Bronchial epithelial cell (primary cell): ENCODE data around the gene ECE1. TPM values are rescaled to one million over a fixed set of nuclear protein-coding genes. Genes with fewer than 3 reads are reported as not detected.

ENCODE experiments used
- DNase-seq: peaks from one replicate; pipeline ENCODE4 v3.0.0-alpha.2; 2010; ENCODE audit warnings: low read depth
- FAIRE-seq: peaks from 2 replicates; lab custom pipeline; 2011; peaks lifted over from hg19 to GRCh38; lab: Jason Lieb, UNC
- H3K27me3 ChIP-seq: 2 replicates; pipeline ENCODE4 v1.5.1; 2011; ENCODE audit warnings: low read length; ENCODE audit not compliant: control insufficient read depth, insufficient read depth
- H3K36me3 ChIP-seq: 2 replicates; pipeline ENCODE4 v1.5.1; 2011; ENCODE audit warnings: low read length; ENCODE audit not compliant: control insufficient read depth, insufficient read depth
- H3K4me3 ChIP-seq: 2 replicates; pipeline ENCODE4 v1.5.1; 2011; ENCODE audit warnings: mild to moderate bottlenecking, low read depth, low read length, control low read depth
- total RNA-seq: library from RNA; depleted of rRNA; stranded (reverse); fragments of >200 nt; gene quantifications from 2 replicates; pipeline ENCODE4 v1.2.1, GENCODE V29; 2014
- TF ChIP-seq, protein P1 (sequence below): IDR thresholded peaks from 2 replicates; pipeline ENCODE4 v1.5.1; 2011; ENCODE audit warnings: mild to moderate bottlenecking, moderate library complexity, low read length, control low read depth, inconsistent platforms; ENCODE audit not compliant: insufficient read depth, severe bottlenecking

ECE1 gene
- 44.2 and 61.8 TPM in 2 replicates for total RNA-seq

- peaks cover 2% of the 10 kb centered on the region for H3K36me3 ChIP-seq
- DNase-seq (no peak), FAIRE-seq (no peak)
- peak within 1 kb of the TSS; percentile 81 for H3K4me3 ChIP-seq
- TF ChIP-seq, protein P1, sequence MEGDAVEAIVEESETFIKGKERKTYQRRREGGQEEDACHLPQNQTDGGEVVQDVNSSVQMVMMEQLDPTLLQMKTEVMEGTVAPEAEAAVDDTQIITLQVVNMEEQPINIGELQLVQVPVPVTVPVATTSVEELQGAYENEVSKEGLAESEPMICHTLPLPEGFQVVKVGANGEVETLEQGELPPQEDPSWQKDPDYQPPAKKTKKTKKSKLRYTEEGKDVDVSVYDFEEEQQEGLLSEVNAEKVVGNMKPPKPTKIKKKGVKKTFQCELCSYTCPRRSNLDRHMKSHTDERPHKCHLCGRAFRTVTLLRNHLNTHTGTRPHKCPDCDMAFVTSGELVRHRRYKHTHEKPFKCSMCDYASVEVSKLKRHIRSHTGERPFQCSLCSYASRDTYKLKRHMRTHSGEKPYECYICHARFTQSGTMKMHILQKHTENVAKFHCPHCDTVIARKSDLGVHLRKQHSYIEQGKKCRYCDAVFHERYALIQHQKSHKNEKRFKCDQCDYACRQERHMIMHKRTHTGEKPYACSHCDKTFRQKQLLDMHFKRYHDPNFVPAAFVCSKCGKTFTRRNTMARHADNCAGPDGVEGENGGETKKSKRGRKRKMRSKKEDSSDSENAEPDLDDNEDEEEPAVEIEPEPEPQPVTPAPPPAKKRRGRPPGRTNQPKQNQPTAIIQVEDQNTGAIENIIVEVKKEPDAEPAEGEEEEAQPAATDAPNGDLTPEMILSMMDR, result no peak
- no peaks in the 10 kb centered on the region for H3K27me3 ChIP-seq
Measured at GRCh38 chr1:21289700-21290545, at the start of gene ECE1. ECE1 (minus strand) TSS chr1:21290463; CDS start chr1:21290414, 49 bp downstream.

- TF ChIP-seq, protein P1, result no peak
- Histone ChIP-seq H3K27me3 (no peaks in the 10 kb centered on the region), H3K4me3 (no peak overlapping the region), H3K36me3 (no peaks in the 10 kb centered on the region)
- FAIRE-seq (no peak), DNase-seq (no peak)
Measured at GRCh38 chr1:21339356-21340229, 49.3 kb upstream of the ECE1 start.

DNA sequence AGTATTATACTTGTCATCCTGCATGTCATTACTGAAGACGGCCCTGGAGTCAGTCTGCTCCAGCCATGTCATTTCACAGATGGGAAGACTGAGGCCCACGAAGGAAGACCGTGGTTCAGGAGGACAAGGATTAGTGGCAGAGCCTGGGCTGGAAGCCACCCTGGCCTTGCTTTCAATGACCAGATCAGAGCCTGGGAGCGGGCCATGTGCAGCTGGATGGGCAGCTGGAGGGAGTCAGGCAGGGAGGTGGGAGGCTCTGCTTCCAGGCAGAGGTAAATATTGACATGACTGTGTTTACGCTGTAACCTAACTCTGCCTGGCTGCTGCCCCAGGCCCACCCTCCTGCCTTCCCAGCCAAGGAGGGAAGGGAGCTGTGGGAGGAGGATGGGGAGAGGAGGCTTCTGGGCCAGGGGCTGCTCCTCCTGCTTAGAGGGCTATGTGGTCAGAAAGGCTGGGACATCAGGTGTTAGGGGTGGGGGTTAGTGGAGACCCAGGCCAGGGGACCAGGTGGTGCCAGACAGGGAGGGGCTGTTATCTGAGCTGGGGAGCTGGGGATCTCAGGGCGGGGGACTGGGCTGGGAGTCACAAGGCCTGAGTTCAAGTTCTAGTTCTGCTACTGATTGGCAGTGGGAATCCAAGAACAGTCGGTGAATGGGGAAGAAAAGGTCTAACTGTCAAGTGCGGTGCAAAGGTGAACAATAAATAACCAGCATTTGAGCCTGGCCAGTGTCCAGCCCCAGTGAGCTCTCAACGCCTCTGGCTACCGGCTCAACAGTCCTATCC is 48.5 kb upstream of the ECE1 start:
- no peaks in the 10 kb centered on the region for H3K36me3 ChIP-seq
- no peak overlapping the region for H3K4me3 ChIP-seq
- DNase-seq (no peak), FAIRE-seq (no peak)
- H3K27me3 ChIP-seq, result no peaks in the 10 kb centered on the region
- TF ChIP-seq, protein P1, result no peak

DNA sequence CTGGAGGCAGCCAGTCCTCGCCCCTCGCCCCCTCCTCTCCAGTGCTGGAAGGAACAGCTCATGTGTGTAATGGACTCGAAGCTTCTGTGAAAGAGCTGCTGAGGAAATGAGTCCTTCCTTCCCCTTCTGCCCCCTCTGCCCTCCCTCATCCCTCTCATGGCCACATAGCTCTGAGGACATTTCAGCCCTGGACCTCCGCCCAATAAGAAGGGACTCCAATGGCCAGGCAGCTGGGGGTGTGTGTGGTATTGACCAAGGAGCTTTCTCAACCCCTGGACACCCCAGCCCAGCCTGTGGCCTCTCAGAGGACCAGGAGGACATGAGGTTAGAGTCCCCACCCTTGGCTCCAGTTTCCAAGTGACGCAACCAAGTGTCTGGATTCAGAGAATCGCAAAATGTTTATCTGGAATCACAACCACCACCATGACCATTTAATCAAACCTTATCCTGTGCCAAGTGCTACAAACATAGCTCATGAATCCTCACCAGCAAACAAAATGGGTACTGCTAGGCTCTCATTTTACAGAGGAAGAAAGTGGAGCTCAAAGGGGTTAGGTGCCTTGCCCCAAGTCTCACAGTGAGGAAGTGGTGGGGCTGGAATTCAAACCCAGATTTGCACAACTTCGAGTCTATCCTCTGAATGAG is 47.8 kb upstream of the ECE1 start:
- FAIRE-seq (peak; percentile 58), DNase-seq (no peak)
- Histone ChIP-seq H3K27me3 (no peaks in the 10 kb centered on the region), H3K36me3 (no peaks in the 10 kb centered on the region), H3K4me3 (no peak overlapping the region)
- TF ChIP-seq, protein P1, result no peak

DNA sequence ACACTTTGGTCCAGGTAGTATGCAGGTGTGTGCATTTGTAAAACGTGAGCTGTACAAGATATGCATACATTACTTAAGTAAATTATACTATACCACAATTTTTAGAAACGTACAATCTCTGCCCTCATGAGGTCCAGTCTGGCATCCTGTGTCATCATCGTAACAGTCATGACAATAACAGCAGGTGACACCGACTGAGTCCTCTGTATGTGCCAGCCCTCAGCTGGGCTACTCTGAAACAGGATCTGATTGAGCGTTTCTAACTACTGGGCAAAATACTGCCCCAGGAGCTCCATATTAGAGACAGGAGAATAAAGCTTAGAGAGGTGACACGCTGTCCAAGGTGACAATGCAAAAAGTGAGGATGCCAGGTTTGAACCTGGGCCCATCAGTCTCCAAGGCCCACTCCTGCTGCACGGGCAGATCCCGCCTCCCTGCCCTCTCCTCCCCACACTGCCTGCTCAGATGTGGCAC is 47.2 kb upstream of the ECE1 start:
- no peak overlapping the region for H3K4me3 ChIP-seq
- TF ChIP-seq, protein P1, result no peak
- no peaks in the 10 kb centered on the region for H3K27me3 ChIP-seq
- DNase-seq (no peak), FAIRE-seq (no peak)
- no peaks in the 10 kb centered on the region for H3K36me3 ChIP-seq
